Body of pancreas (tissue), 4 donors: ENCODE measurements around the gene APBA1.

Experiments used
- CTCF ChIP-seq, 7 experiments: fragments of 450-650 bp in 4 of 7; fragments of 200-600 bp in 3 of 7; sonication (generic) in 3 of 7; IDR thresholded peaks; one replicate each; pipeline ENCODE4 v1.5.1; 2016 to 2019; ENCODE audit warnings: antibody characterized with exemption in 7 of 7
- POLR2A ChIP-seq, 3 donors: fragments of 450-650 bp; IDR thresholded peaks; one replicate each; pipeline ENCODE4 v1.6.1; 2016; ENCODE audit warnings: antibody characterized with exemption in 3 of 3, mild to moderate bottlenecking in 2 of 3

- TF ChIP-seq POLR2A (IDR thresholded peaks at IDR 0.05) (no peak), CTCF (IDR thresholded peaks at IDR 0.05) (no peak)
These were observed 66.1 kb downstream of the APBA1 start for GRCh38 chr9:69606089-69606488.
